HepG2 (cell line): ENCODE results near the gene RNU4-1. TPM values are rescaled to one million over a fixed set of nuclear protein-coding genes. Genes with fewer than 3 reads are reported as not detected.

Experiments
- CENPT ChIP-seq: sonication (generic); formaldehyde crosslinking; IDR thresholded peaks from 2 replicates; pipeline ENCODE4 v1.8.0; 2022; ENCODE audit warnings: low read depth, mild to moderate bottlenecking, moderate library complexity, missing genetic modification reagents
- FOXA1 ChIP-seq, 2 experiments: fragments of 450-650 bp in 1 of 2; sonication (generic) in 1 of 2; formaldehyde crosslinking in 1 of 2; IDR thresholded peaks; 2 replicates each; pipeline versions ENCODE4 v1.4.0 to v1.6.1; 2016 to 2020; ENCODE audit warnings: missing genetic modification reagents in 1 of 2
- HNRNPK ChIP-seq: fragments of 200-400 bp; formaldehyde crosslinking; IDR thresholded peaks from 2 replicates; pipeline ENCODE4 v1.6.1; 2018; ENCODE audit warnings: low read length, low read depth, moderate library complexity, mild to moderate bottlenecking; ENCODE audit not compliant: poor library complexity, severe bottlenecking
- KLF6 ChIP-seq: IDR thresholded peaks from 2 replicates; pipeline ENCODE4 v1.8.0; 2016; ENCODE audit warnings: missing biosample characterization, missing genetic modification reagents
- MTF1 ChIP-seq: sonication (generic); formaldehyde crosslinking; IDR thresholded peaks from 2 replicates; pipeline ENCODE4 v1.5.0; 2020; ENCODE audit warnings: missing genetic modification reagents
- NAIF1 ChIP-seq: sonication (generic); formaldehyde crosslinking; IDR thresholded peaks from 2 replicates; pipeline ENCODE4 v1.5.0; 2020; ENCODE audit warnings: mild to moderate bottlenecking, missing genetic modification reagents, borderline replicate concordance
- NFIB ChIP-seq: sonication (generic); formaldehyde crosslinking; IDR thresholded peaks from 2 replicates; pipeline ENCODE4 v1.9.0; 2021; ENCODE audit warnings: missing genetic modification reagents, mild to moderate bottlenecking, borderline replicate concordance
- PHF20 ChIP-seq: sonication (generic); formaldehyde crosslinking; IDR thresholded peaks from 2 replicates; pipeline ENCODE4 v1.5.0; 2020; ENCODE audit warnings: mild to moderate bottlenecking, missing genetic modification reagents
- SIN3B ChIP-seq: fragments of 150-350 bp; IDR thresholded peaks from 2 replicates; pipeline ENCODE4 v1.6.1; 2014; ENCODE audit warnings: low read length
- ZNF260 ChIP-seq: sonication (generic); formaldehyde crosslinking; IDR thresholded peaks from 2 replicates; pipeline ENCODE4 v1.4.0; 2020; ENCODE audit warnings: missing genetic modification reagents, low read depth, mild to moderate bottlenecking, borderline replicate concordance
- ZNF354B ChIP-seq: sonication (generic); formaldehyde crosslinking; IDR thresholded peaks from 2 replicates; pipeline ENCODE4 v1.8.0; 2022; ENCODE audit warnings: mild to moderate bottlenecking, missing genetic modification reagents
- ZNF549 ChIP-seq: sonication (generic); formaldehyde crosslinking; IDR thresholded peaks from 2 replicates; pipeline ENCODE4 v1.5.0; 2020; ENCODE audit warnings: missing genetic modification reagents
- polyA plus RNA-seq, 8 experiments: library from polyadenylated mRNA; depleted of rRNA in 3 of 8; stranded (reverse) in 7 of 8; unstranded in 1 of 8; fragments of >200 nt; fragmentation: Illumina TruSeq in 4 of 8; extraction: Trizol in 4 of 8; gene quantifications; 2 replicates each; pipeline versions ENCODE4 v1.2.1 to v1.2.3, GENCODE V29; 2011 to 2016; ENCODE audit warnings: low read depth in 4 of 8, missing spikeins in 1 of 8, mixed read lengths in 1 of 8; ENCODE audit not compliant: insufficient read depth in 1 of 8
- total RNA-seq, 5 experiments: library from RNA; depleted of rRNA; stranded (reverse); fragments of >200 nt; fragmentation: Illumina TruSeq; extraction: Trizol; gene quantifications; 2 replicates each; pipeline ENCODE4 v1.2.3, GENCODE V29; 2016; ENCODE audit warnings: low read depth in 1 of 5
- TF ChIP-seq, protein P1 (sequence below): IDR thresholded peaks from 2 replicates; pipeline ENCODE4 v1.6.1; 2016; ENCODE audit warnings: missing compliant biosample characterization, missing genetic modification reagents, borderline replicate concordance
- TF ChIP-seq, protein P2 (sequence below): sonication (generic); formaldehyde crosslinking; IDR thresholded peaks from 2 replicates; pipeline ENCODE4 v1.9.0; 2021; ENCODE audit warnings: missing genetic modification reagents, borderline replicate concordance
- TF ChIP-seq, protein P3 (sequence below): sonication (generic); formaldehyde crosslinking; IDR thresholded peaks from 2 replicates; pipeline ENCODE4 v1.5.1; 2020; ENCODE audit warnings: mild to moderate bottlenecking, missing genetic modification reagents
- TF ChIP-seq, protein P4 (sequence below): sonication (generic); formaldehyde crosslinking; conservative IDR thresholded peaks from 2 replicates; pipeline ENCODE4 v1.4.0; 2020; ENCODE audit warnings: missing genetic modification reagents

RNU4-1 gene
- total and polyA plus RNA-seq, 2 of the 13 experiments (the other 11 are each of a cell fraction or from before 2014, with no cell fraction given): 7,407 TPM; not detected in 1

DNA sequence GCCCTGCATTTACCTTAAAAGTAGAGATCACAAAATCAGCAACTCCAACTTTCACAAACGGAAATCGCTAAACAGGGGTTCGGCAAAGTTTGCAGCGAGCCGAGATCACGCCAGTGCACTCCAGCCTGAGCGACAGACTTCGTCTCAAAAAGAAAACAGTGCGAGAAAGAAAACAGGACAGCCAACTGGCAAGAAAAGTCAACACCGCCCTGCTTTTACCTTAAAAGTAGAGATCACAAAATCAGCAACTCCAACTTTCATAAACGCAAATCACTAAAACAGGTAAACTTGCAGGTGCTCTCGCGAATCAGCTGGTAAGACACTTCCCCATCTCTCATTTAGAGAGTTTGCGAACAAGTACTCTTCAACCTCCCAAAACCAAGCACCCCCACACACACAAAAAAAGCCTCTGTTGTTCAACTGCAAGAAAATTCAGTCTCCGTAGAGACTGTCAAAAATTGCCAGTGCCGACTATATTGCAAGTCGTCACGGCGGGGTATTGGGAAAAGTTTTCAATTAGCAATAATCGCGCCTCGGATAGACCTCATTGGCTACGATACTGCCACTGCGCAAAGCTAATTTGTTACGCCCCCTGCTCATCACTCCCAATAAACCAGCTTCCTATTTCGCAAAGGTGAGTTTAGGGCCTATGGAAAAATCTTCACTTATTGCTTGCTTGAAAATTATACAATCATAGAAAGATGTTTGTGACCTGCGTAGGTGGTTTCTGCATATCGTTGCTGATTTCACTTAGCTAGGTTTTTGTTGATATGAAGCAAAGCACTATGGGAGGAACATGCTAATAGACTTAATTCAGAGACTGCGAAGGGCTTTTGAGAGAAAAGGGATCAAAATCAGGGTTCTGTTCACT lies at the start of gene RNU4-1 (continued):
- TF ChIP-seq NAIF1 (CRISPR knock-in tag) (0 out of 2 replicates have a peak, but pooled peaks have one; percentile 11), FOXA1 (IDR thresholded peaks at IDR 0.05) (no peak), FOXA1 (CRISPR knock-in tag; IDR thresholded peaks at IDR 0.05) (no peak; the same call in 1 of the 2 replicates), CENPT (CRISPR knock-in tag) (0 out of 2 replicates have a peak, but pooled peaks have one; percentile 46), ZNF260 (CRISPR knock-in tag) (no peak), SIN3B (peak; percentile 63; the same call in 1 of the 2 replicates), KLF6 (CRISPR knock-in tag) (peak; percentile 39; the same call in 1 of the 2 replicates), MTF1 (CRISPR knock-in tag) (peak; percentile 84; the same call in 1 of the 2 replicates), NFIB (CRISPR knock-in tag) (no peak), ZNF354B (CRISPR knock-in tag) (no peak), HNRNPK (no peak), ZNF549 (CRISPR knock-in tag) (no peak), PHF20 (no peak)
- TF ChIP-seq, protein P1, sequence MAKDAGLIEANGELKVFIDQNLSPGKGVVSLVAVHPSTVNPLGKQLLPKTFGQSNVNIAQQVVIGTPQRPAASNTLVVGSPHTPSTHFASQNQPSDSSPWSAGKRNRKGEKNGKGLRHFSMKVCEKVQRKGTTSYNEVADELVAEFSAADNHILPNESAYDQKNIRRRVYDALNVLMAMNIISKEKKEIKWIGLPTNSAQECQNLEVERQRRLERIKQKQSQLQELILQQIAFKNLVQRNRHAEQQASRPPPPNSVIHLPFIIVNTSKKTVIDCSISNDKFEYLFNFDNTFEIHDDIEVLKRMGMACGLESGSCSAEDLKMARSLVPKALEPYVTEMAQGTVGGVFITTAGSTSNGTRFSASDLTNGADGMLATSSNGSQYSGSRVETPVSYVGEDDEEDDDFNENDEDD (CRISPR knock-in tag): peak; percentile 44; the same call in 1 of the 2 replicates
- TF ChIP-seq, protein P2, sequence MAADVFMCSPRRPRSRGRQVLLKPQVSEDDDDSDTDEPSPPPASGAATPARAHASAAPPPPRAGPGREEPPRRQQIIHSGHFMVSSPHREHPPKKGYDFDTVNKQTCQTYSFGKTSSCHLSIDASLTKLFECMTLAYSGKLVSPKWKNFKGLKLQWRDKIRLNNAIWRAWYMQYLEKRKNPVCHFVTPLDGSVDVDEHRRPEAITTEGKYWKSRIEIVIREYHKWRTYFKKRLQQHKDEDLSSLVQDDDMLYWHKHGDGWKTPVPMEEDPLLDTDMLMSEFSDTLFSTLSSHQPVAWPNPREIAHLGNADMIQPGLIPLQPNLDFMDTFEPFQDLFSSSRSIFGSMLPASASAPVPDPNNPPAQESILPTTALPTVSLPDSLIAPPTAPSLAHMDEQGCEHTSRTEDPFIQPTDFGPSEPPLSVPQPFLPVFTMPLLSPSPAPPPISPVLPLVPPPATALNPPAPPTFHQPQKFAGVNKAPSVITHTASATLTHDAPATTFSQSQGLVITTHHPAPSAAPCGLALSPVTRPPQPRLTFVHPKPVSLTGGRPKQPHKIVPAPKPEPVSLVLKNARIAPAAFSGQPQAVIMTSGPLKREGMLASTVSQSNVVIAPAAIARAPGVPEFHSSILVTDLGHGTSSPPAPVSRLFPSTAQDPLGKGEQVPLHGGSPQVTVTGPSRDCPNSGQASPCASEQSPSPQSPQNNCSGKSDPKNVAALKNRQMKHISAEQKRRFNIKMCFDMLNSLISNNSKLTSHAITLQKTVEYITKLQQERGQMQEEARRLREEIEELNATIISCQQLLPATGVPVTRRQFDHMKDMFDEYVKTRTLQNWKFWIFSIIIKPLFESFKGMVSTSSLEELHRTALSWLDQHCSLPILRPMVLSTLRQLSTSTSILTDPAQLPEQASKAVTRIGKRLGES (CRISPR knock-in tag): no peak
- TF ChIP-seq, protein P3, sequence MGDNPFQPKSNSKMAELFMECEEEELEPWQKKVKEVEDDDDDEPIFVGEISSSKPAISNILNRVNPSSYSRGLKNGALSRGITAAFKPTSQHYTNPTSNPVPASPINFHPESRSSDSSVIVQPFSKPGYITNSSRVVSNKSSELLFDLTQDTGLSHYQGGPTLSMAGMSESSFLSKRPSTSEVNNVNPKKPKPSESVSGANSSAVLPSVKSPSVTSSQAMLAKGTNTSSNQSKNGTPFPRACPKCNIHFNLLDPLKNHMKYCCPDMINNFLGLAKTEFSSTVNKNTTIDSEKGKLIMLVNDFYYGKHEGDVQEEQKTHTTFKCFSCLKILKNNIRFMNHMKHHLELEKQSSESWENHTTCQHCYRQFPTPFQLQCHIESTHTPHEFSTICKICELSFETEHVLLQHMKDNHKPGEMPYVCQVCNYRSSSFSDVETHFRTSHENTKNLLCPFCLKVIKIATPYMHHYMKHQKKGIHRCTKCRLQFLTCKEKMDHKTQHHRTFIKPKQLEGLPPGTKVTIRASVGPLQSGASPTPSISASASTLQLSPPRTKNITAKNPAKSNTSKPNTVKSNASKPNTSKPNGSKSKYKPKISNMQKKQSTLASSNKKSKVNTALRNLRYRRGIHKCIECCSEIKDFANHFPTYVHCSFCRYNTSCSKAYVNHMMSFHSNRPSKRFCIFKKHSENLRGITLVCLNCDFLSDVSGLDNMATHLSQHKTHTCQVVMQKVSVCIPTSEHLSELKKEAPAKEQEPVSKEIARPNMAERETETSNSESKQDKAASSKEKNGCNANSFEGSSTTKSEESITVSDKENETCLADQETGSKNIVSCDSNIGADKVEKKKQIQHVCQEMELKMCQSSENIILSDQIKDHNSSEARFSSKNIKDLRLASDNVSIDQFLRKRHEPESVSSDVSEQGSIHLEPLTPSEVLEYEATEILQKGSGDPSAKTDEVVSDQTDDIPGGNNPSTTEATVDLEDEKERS: no peak
- TF ChIP-seq, protein P4, sequence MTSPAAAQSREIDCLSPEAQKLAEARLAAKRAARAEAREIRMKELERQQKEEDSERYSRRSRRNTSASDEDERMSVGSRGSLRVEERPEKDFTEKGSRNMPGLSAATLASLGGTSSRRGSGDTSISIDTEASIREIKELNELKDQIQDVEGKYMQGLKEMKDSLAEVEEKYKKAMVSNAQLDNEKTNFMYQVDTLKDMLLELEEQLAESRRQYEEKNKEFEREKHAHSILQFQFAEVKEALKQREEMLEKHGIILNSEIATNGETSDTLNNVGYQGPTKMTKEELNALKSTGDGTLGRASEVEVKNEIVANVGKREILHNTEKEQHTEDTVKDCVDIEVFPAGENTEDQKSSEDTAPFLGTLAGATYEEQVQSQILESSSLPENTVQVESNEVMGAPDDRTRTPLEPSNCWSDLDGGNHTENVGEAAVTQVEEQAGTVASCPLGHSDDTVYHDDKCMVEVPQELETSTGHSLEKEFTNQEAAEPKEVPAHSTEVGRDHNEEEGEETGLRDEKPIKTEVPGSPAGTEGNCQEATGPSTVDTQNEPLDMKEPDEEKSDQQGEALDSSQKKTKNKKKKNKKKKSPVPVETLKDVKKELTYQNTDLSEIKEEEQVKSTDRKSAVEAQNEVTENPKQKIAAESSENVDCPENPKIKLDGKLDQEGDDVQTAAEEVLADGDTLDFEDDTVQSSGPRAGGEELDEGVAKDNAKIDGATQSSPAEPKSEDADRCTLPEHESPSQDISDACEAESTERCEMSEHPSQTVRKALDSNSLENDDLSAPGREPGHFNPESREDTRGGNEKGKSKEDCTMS: no peak
